GM18499 (cell line): ENCODE results near the gene FMNL3.

Experiments used
- ATAC-seq: cut with Tn5 transposase; IDR thresholded peaks from one replicate; pipeline ENCODE4 v1.9.1; 2021; ENCODE audit warnings: moderate number of reproducible peaks; ENCODE audit not compliant: insufficient read depth, unreplicated experiment

FMNL3 gene

DNA sequence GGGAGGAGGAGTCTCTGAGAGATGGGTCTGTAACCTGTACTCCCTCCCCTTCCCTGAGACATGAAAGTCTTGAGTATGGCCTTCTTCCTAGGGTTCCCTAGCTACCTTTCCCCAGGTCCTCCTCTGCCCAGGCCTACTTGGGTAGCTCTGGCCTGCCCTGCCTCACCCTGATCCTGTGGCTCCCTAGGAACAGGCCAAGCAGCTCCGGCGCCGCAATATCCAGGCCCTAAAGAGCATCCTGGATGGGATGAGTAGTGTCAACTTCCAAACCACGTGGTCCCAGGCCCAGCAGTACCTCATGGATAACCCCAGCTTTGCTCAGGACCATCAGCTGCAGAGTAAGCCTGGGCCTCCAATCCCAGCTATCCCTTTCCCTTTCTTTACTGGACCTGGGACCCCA is 71.5 kb downstream of the FMNL3 start:
- ATAC-seq, result no peak

DNA sequence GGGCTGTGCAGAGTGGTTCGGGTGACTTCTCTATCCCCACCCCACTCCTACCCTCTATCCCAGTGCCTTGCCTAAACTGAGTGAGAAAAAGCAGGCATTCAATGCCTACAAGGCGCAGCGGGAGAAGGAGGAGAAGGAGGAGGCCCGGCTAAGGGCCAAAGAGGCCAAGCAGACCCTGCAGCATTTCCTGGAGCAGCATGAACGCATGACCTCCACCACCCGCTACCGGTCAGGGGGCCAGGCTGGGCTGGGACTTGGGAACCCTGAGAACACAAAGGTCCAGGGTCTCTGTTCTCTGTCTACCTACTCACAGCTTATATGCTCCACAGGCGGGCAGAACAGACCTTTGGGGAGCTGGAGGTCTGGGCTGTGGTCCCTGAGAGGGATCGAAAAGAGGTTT is 72.2 kb downstream of the FMNL3 start:
- no peak for ATAC-seq

DNA sequence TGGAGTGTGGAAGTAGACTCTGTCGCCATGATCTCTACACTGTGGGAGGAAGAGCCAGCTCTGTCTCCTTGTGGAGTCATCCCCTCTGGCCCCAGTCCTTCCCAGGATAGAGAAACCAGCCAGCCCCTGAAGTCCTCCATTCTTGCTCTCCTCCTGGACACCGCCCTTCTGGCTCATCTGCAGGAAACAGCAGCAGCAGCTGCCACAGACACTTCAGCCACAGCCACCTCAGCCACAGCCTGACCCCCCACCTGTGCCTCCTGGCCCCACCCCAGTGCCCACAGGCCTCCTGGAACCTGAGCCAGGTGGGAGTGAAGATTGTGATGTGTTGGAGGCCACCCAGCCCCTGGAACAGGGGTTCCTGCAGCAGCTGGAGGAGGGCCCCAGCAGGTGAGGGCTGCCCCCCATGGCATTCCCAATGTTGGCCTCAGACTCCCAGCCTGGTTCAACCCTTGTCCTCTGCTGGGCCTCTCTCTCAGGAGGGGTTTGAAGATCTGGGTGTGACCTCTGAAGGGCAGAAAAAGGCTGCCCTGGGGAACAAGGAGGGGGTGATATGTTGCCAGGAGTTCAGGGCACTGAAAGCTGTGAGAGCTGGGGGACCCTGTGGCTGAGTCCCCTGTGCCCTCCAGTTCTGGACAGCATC is 73.4 kb downstream of the FMNL3 start:
- no peak for ATAC-seq

DNA sequence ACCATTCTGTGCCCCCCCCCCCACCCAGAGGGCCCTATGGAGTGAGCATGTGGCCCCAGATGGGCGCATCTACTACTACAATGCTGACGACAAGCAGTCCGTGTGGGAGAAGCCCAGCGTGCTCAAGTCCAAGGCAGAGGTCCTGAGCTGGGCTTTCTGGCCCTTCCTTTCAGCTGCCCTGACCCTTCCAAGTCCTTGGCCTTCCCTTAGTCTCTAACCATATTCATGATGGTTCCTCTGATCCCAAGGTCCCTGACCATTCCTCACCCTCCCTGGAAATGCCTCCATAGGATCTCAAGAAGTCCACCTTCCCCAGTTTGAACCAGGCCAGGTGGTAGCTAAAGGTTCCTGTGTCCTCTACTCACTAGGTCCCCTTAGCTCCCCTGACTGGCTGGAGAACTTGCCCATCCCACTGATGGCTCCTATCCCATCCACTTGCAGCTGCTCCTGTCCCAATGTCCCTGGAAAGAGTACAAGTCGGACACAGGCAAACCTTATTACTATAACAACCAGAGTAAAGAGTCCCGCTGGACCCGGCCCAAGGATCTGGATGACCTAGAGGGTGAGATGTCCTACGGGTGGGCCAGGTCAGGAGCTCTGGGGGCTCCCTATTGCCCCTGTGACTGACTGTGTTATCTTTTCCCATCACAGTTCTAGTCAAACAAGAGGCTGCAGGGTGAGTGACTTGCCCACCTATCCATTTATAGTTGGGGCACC is 74.1 kb downstream of the FMNL3 start:
- ATAC-seq, result no peak

DNA sequence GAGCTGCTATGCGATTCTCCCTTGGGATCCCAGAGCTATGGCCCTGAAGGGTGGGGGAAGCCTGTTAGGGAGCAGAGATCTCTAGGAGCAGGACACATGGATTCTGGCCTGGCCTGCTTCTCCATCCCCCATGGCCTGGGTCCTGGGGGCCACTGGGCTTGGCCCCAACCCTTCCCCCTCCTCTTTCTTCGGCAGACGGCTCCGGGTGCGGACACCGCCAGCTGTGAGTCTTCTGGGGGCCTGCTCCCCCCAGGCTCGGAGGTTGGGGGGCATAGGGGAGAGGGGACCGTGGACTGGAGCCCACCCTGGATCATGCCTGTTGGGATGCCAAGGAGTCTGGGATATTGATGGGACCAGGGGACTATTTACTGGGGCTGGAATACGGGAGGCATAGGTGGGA is 74.8 kb downstream of the FMNL3 start:
- ATAC-seq, result no peak

DNA sequence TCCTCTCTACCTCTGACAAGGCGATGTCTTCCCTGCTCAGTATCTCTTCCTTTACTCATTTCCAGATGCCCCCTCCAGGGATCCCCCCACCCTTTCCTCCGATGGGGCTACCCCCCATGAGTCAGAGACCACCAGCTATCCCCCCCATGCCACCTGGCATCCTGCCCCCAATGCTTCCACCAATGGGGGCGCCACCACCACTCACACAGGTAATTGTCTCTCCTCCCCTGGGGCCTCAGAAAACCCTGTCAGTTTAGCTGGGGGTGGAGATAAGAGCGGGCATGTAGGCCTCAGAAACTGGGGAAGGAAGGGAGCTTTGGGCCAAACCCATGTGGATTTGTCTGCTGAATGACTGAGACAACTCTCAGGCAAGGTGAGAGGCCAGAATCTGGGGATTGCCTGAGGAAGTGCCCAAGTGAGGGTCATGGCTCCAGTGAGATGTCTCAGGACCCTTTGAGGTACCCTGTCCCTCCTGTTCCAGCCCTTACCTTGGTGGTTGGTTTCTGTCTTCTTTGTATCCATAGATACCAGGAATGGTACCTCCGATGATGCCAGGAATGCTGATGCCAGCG is 75.8 kb downstream of the FMNL3 start:
- ATAC-seq, result no peak

DNA sequence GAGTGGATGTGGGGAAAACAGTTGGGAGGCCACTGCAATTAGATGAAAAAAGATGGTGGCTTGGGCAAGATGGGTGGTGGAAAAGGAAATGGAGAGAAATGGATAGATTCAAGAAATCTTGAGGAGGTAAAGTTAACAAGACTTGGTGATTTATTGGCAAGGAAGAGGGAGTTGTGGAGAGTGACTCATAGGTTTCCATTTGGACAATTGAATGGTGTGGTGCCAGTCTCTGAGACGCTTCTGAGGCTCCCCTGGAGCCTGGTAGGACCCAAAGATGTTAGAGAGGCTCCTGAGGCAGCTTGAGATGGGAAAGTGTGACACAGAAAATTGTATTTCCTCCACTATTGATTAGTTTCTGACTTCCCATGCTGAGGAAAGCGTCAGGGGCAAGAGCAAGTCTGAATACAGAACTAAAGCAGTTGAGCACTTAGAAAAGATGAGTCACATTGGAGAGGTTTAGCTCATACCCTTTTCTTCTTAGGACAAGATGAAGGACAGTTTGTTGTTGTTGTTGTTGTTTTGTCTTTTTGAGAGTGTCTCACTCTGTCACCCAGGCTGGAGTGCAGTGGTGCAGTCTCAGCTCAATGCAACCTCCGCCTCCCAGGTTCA is 79.3 kb downstream of the FMNL3 start:
- ATAC-seq, result no peak

DNA sequence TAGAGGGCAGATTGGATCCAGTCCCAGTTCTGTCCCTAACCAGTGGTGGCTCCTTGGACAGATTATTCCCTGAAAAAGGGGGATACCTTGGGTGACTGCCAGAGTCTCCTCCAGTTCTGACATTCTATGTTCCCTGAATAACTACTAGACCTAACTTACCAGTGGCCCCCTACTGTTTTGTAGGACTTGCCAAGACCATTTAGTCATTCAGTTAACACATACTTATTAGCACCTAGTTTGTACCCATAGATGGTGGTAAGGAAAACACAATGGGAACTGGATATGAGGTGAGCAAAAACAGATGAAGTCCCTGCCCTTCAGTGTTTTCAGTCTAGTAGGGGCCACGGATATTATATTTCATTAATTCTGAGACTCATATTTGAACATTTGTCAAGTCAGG is 80.4 kb downstream of the FMNL3 start:
- ATAC-seq, result no peak

DNA sequence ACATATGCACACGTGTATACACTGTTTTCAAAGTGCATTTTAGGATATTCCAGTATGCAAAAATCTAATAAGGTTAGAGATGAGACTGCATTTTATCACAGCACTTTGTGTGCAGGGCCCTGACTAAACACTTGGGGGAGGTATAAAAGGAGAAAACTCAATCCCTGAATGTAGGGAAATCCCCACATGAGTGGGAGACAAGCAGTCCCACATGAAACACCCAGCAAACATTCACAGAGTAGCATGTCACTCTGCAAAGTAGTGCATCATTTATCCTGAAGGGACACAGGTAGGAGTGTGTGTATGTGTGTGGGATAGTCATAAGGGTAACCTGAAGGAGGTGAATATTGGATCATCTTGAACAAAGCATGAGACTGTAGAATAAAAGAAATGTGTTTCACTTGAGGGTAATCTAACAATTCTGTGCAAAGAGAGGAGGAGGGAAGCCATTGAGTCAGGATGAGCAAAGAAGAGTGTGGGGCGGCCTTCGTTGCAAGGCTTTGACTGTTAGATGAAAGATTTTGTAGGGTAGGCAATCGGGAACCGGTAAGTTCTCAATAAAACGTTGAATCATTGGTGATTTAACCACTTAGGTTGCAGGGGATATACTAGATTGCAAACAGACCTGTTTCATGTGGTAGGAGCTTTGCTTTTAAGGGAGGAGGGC is 80.9 kb downstream of the FMNL3 start:
- no peak for ATAC-seq

DNA sequence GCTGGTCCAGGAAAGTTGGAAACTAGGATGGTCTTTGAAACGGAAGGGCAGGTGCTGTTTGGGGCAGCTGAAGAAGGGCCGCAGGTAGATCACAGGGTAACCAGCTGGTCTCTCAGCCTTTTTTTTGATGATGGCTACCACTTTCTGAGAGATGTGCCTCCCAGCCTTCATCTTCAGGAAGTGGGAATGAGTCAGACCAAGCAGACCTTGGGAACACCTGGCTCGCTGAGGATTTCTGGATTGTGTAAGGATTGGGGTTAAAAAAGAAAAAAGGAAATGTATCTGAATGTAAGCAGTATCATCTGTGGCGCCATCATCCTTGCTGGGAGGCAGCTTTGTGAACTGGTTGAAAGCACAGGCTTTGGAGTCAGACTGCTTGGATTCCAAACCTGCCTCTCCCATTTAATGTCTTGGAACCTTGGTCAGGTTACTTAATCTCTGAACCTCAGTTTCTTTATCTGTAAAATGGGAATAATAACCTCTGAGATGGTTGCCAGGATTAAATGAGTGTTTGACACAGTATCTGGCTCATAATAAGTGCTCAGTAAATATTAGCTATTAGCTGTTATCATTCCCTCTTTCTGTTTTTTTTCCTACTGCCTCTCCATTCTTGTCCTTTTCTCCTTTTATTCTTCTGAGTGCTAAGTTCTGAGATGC is 82.2 kb downstream of the FMNL3 start:
- no peak for ATAC-seq

DNA sequence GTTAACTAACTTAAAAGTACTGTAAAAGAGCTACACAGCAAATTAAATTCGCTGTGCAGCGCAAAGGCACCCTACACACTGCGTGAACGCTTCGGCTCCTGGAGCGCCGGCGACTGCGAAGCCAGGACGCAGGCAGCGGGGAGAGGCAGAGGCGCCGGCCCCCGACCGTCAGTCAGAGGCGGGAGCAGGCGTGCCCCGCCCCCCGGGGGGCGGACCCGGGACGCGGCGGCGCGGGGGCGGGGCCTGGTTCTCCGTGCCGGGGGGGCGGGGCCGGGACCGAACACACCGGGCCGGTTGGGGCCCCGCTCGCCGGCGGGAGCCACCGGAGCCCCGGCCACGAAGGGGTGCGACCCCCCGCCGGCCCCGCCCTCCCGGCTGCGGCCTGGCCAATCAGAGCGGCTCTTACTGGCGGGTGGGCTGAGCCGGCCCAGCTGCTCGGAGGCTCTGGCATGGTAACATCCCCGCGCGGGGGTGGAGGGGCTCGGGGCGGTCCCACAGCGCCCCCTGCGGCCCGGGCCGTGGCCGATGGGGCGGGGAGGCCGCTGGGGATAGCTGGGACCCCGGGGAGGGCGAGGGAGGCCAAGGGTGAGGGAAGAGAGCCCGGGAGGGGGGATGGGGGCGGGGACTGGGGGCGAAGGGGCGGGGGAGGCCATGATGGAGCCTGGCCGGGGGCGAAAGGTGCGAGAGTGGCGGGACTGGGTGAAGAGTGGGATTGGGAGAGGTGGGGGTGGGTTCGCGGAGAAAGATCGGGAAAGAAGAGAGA is 83.9 kb downstream of the FMNL3 start, which contains the start of gene PRPF40B:
Gene PRPF40B, plus strand, starts transcription at position 420 of the 763 bp plus-strand sequence. Its CDS starts 30 bp downstream, at position 450.
- ATAC-seq, result no peak

DNA sequence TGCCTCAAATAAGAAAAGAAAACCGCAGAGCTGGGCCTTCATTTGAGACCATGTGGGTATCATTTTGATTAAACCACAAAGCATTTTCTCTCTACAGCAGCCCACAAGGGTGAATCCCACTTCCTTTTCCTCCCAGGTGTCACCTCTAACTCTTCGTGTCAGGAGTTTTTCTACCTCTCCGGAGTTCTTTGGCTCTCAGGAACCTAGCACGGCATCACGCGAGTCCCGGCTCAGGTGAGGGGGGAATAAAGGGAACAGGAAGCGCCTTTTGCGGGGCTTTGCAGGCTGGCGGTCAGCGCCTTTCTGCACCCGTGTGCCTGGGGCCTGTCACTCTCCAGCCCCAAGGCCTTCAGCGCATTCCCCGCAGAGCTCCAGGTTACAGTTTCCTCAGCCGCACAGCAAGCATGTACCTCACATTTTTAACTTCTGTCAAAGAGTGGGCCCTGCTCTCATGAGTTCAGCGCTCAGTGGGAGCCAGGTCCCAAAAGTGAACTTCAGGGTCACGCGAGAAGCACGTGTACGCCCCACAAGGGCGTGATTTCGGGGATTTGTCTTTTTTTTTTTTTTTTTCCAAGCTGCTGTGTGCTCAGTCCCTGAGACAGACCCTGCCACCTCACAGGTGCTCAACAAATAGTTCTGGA is 84.6 kb downstream of the FMNL3 start:
- ATAC-seq, result no peak

DNA sequence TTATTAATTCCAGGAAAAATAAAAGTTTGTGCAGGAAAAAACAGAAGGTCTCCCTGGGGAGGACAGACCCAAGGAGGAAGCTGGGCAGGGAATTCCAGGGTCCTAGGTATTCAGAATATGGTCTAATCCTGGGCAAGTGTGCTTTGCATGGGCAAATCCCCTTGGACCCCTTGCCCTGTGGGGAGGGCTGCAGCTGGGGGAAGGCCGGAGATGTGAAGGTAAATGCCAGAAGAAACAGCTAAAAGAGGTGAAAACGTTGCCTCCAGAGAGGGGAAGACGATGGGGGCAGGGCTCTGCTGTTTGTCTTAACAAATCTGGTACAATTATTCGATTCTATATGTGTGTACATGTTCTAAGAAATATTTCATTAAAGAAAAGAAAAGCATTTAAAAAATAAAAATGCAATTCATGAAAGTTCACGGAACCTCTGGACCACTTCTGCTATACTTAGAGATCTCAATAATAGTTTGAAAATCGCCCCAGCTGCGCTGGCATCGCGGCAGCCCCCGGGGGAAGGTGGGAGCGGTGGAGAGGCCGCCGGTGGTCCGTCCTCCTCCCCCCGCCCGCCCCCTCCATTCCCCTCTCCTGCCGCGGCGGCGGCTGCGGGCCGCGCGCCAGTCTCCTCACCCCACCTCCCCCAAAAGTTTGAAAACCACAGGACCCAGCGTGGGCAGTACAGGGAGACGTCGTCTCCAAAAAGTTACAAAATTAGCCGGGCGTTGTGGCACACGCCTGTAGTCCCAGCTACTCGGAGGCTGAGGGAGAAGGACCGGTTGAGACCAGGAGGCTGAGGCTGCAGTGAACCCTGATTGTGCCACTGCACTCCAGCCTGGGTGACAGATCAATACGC is 85.3 kb downstream of the FMNL3 start:
- no peak for ATAC-seq

DNA sequence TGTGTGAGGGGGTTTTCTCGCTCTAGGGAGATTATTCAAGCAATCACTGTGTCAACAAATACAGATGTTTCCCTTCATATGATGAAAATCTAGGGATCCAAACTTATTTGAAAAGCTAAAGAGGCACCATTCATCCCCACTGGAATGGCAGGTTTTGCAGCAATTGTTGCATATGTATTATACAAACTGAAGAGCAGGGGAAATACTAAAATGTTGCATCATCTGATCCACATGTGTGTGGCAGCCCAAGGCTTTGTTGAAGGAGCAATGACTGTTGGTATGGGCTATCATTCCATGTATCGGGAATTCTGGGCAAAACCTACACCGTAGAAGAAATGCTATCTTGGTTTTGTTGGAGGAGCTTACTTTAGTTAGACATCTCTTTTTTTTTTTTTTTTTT is 87.9 kb downstream of the FMNL3 start:
- no peak for ATAC-seq

DNA sequence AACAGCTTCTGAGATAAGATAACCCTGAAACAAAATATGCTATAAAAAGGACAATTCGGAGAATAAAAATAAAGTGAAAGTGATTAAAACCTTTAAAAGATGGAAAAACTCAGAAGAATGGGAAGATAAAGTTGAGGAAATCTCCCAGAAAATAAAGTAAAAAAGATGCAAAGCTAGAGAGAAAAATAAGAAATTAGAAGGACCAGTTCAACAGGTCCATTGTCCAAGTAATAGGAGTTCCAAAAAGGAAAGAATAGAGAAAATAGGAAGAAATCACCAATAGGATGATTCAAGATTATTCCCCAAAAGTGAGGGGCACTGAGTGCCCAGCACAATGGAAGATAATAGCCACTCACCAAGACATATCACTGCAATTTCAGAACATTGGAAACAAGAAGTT is 88.6 kb downstream of the FMNL3 start:
- ATAC-seq, result no peak

DNA sequence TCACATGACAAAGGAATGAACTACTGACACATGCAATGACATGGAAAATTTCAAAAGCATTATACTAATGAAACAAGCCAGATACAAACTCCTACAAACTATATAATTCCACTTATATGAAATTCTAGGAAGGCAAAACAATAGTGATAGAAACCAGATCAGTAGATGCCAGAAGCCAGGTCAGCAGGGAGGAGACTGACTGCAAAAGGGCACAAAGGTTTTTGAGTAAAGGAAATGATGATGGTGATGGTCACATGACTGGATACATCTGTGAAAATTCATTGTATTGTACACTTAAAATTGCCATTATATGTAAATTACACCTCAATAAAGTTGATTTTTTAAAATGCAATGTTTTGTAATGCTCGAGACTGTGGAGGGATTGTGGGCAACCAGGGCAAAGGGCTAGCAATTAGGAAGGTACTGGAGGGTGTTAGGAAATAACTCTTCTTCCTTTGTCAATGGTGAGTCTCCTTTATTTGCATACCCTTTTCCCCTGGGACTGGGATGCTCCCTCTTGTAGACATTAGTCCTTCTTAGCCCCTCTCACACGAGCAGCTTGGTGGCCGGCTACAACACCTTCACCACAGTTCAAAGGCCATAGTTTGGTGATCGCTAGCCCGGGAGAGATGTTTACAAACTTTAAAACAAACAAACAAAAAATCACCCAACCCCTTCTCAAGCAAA is 90.5 kb downstream of the FMNL3 start:
- no peak for ATAC-seq

DNA sequence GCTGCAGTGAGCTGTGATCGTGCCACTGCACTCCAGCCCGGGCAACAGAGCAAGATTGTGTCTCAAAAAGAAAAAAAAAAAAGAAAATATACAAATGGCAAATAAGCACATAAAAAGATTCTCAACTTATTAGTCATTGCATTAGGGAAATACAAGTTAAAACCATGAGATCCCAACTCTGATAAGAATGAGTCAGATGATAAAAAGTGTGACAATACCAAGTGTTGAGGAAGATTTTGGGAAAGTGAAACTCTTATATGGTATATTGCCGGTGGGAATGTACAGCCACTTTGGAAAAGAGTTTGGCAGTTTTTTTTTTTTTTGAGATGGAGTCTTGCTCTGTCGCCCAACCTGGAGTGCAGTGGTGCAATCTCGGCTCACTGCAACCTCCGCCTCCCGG is 91.5 kb downstream of the FMNL3 start:
- ATAC-seq, result no peak

DNA sequence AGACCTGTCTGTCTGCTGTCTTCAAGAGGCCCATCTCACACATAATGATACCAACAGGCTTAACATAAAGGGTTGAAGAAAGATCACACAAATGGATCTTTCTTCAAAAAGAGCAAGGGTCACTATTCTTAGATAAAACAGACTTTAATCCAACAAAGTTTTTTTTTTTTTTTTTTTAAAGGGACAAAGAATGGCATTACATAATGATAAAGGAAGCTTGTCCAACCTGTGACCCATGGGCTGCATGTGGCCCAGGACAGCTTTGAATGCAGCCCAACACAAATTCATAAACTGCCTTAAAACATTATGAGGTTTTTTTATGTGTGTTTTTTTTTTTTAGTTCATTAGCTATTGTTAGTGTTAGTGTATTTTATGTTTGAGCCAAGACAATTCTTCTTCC is 95.0 kb downstream of the FMNL3 start:
- ATAC-seq, result no peak
